Activated B cell treated with CpG ODN at 0.5 μM for 24 hours (primary cell): ENCODE results near the gene TMPRSS13. TPM values are rescaled to one million over a fixed set of nuclear protein-coding genes. Genes with fewer than 3 reads are reported as not detected.

ENCODE experiments used
- ATAC-seq: fragments of 200-7000 bp; cut with Tn5 transposase; one replicate; pipeline ENCODE4 v1.10.0; 2021; ENCODE audit warnings: low read depth, mild to moderate bottlenecking, moderate library complexity
- CTCF ChIA-PET: fragments of 350-600 bp; sonication (Branson Sonifier 250); formaldehyde crosslinking; loops from one replicate; lab custom pipeline; 2021; ENCODE audit warnings: antibody characterized with exemption; lab: Charles Lee
- POLR2A ChIA-PET: fragments of 350-600 bp; sonication (Branson Sonifier 250); formaldehyde crosslinking; loops from one replicate; lab custom pipeline; 2021; ENCODE audit warnings: antibody characterized with exemption; lab: Charles Lee
- DNase-seq: peaks from one replicate; pipeline ENCODE4 v3.0.0; 2022
- H3K27ac Mint-ChIP-seq: one replicate; pipeline ENCODE4 v1.8.0; 2020; ENCODE audit warnings: mixed read lengths
- H3K27me3 Mint-ChIP-seq: one replicate; pipeline ENCODE4 v1.8.0; 2021; ENCODE audit warnings: mixed read lengths
- H3K36me3 Mint-ChIP-seq: one replicate; pipeline ENCODE4 v1.8.0; 2021; ENCODE audit warnings: low read depth, mixed read lengths
- H3K4me1 Mint-ChIP-seq: one replicate; pipeline ENCODE4 v1.8.0; 2021; ENCODE audit warnings: mixed read lengths
- H3K4me3 Mint-ChIP-seq: one replicate; pipeline ENCODE4 v1.8.0; 2020; ENCODE audit warnings: mild to moderate bottlenecking, mixed read lengths
- H3K9me3 Mint-ChIP-seq: one replicate; pipeline ENCODE4 v1.8.0; 2020; ENCODE audit warnings: mixed read lengths
- intact Hi-C: fragments of 100-400 bp; cut with micrococcal nuclease; formaldehyde crosslinking; loops from one replicate; pipeline ENCODE4 v1.15.1; 2024
- total RNA-seq: library from RNA; stranded (reverse); gene quantifications from 2 replicates; pipeline ENCODE4 v1.2.3, GENCODE V29; 2022
- TF ChIP-seq, protein P1 (sequence below): fragments of 200-600 bp; IDR thresholded peaks from one replicate; pipeline ENCODE4 v1.8.0; 2022; ENCODE audit warnings: antibody characterized with exemption, mild to moderate bottlenecking

TMPRSS13 gene
- total RNA-seq, 1 donor from 2014 or later, result 3.7 TPM

- H3K27me3 Mint-ChIP-seq, result peaks cover 25% of the 10 kb centered on the region
- H3K27ac Mint-ChIP-seq, result no peak overlapping the region
- no peaks in the 10 kb centered on the region for H3K4me1 Mint-ChIP-seq
- intact Hi-C loops, result no loop called here
- no peaks in the 10 kb centered on the region for H3K36me3 Mint-ChIP-seq
- POLR2A ChIA-PET, result no interaction called here
- ATAC-seq (no peak), DNase-seq (no peak)
- no peak overlapping the region for H3K4me3 Mint-ChIP-seq
- TF ChIP-seq, protein P1, sequence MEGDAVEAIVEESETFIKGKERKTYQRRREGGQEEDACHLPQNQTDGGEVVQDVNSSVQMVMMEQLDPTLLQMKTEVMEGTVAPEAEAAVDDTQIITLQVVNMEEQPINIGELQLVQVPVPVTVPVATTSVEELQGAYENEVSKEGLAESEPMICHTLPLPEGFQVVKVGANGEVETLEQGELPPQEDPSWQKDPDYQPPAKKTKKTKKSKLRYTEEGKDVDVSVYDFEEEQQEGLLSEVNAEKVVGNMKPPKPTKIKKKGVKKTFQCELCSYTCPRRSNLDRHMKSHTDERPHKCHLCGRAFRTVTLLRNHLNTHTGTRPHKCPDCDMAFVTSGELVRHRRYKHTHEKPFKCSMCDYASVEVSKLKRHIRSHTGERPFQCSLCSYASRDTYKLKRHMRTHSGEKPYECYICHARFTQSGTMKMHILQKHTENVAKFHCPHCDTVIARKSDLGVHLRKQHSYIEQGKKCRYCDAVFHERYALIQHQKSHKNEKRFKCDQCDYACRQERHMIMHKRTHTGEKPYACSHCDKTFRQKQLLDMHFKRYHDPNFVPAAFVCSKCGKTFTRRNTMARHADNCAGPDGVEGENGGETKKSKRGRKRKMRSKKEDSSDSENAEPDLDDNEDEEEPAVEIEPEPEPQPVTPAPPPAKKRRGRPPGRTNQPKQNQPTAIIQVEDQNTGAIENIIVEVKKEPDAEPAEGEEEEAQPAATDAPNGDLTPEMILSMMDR, result no peak
- CTCF ChIA-PET, result interaction anchor here (0.9 kb wide), 1 partner anchor 16 kb away, joined by 3 read pairs; no protein-coding TSS in a partner anchor
- H3K9me3 Mint-ChIP-seq, result no peaks in the 10 kb centered on the region
These were observed 69.6 kb downstream of the TMPRSS13 start for GRCh38 chr11:117859488-117860112.

DNA sequence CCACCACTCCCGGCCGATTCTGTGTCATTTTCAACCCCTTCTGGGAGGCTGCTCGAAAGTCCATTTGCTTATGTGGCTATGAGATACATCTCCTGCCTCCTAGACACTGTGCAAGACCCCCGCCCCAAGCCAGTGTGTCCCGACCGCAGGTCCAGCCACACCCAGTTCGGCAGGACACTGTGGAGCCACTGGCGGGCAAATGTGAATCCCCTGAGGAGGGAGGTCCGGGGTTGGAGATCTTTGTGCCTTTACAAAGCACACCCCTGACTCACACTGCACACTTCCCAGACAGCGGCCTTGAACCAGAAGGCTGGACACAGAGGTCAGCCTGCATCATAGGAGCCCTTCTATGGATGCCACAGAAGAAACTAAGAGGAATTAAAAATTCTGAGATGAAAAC is 70.1 kb downstream of the TMPRSS13 start:
- ChIA-PET CTCF (no interaction called here), POLR2A (no interaction called here)
- H3K4me3 Mint-ChIP-seq, result no peak overlapping the region
- no peaks in the 10 kb centered on the region for H3K36me3 Mint-ChIP-seq
- H3K27me3 Mint-ChIP-seq, result peaks cover 30% of the 10 kb centered on the region
- TF ChIP-seq, protein P1, result no peak
- H3K27ac Mint-ChIP-seq, result no peak overlapping the region
- ATAC-seq (no peak), DNase-seq (no peak)
- no peaks in the 10 kb centered on the region for H3K9me3 Mint-ChIP-seq
- H3K4me1 Mint-ChIP-seq, result no peaks in the 10 kb centered on the region
- intact Hi-C loops, result no loop called here

DNA sequence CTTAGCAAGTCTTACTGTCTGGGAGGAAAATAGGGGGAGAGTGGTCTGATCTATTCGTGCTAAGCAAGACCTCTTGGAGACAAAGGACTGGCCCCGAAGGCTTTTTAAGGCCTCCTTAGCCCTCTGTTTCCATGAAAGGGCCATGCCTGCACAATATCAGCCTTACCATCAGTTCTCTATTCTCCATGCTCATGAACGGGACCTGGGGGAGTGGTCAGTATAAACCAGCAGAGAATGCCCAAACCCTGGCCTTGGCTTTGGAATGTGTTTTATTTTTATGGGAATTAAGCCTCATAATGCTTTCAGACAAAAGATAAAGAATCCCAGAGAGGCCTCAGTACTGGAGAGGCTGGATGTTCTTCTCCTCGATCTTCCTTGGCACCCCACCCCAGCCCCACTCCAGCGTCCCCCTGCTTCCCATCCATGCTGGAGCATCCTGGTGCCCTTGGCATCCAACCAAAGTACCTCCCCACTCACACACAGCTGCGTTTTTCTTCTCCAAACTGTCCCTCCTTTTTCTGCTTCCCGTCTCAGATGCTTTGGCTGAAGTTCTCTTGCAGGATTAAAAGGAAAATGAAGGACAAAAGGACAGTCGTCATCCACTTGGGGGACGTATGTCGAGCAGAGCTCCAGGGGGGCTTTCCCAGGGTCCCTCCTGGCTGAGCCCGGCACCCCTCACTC is 71.3 kb downstream of the TMPRSS13 start:
- ATAC-seq (no peak), DNase-seq (no peak)
- ChIA-PET POLR2A (no interaction called here), CTCF (no interaction called here)
- Mint-ChIP-seq H3K4me1 (no peaks in the 10 kb centered on the region), H3K36me3 (no peaks in the 10 kb centered on the region), H3K27ac (no peak overlapping the region), H3K9me3 (no peaks in the 10 kb centered on the region), H3K4me3 (no peak overlapping the region), H3K27me3 (peaks cover 36% of the 10 kb centered on the region)
- intact Hi-C loops, result no loop called here
- TF ChIP-seq, protein P1, result no peak

DNA sequence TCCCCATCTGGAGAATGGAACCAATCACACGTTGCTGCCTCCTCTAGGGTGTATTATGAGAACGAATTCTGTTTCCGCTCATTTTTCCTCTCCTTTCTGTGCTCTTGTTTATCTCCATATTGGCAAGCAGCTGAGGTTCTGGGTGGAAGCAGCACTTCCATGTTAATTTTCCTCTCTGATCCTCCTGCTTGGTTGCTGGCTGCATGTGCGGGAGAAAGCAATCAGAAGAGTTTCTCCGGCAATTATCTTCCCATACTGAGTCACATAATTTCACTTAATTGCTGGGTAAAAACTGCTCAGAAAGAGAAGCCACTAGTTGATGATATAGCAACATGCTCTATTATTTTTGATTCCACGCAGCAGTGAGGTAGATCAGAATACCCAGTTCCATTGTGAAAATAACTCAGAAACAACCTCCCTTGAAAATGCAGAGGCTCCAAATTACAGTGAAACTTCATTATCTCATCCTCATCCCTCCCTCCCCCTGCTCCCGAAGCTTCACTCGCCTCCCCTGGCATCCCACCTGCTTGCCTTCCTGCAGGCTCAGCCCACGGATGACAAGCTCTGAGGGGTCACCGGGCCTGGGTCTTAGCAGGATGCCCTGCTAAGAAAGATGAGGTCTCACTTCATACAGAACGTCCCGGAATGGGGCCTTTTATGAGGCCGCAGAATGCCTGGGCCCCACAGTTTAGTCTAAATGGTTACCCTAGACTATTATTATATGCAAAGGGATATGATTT is 73.1 kb downstream of the TMPRSS13 start:
- DNase-seq (no peak), ATAC-seq (no peak)
- H3K27me3 Mint-ChIP-seq, result peaks cover 44% of the 10 kb centered on the region
- H3K27ac Mint-ChIP-seq, result no peak overlapping the region
- TF ChIP-seq, protein P1, result no peak
- no peaks in the 10 kb centered on the region for H3K36me3 Mint-ChIP-seq
- ChIA-PET POLR2A (no interaction called here), CTCF (no interaction called here)
- intact Hi-C loops, result no loop called here
- H3K9me3 Mint-ChIP-seq, result no peaks in the 10 kb centered on the region
- no peak overlapping the region for H3K4me3 Mint-ChIP-seq
- no peaks in the 10 kb centered on the region for H3K4me1 Mint-ChIP-seq
